Mesothelial cell of epicardium (in vitro differentiated cells): ENCODE results near the gene CARS1. TPM values are rescaled to one million over a fixed set of nuclear protein-coding genes. Genes with fewer than 3 reads are reported as not detected.

Source experiments
- DNase-seq, 2 experiments: peaks; one replicate each; pipeline ENCODE4 v3.0.0; 2021; ENCODE audit warnings: low spot score in 2 of 2; ENCODE audit not compliant: unreplicated experiment in 2 of 2
- H3K27ac Mint-ChIP-seq: 2 replicates; pipeline ENCODE4 v1.8.0; 2021; ENCODE audit warnings: mixed read lengths
- H3K27me3 Mint-ChIP-seq: 2 replicates; pipeline ENCODE4 v1.8.0; 2021; ENCODE audit warnings: low read depth, mixed read lengths
- H3K36me3 Mint-ChIP-seq: 2 replicates; pipeline ENCODE4 v1.8.0; 2021; ENCODE audit warnings: mixed read lengths
- H3K4me1 Mint-ChIP-seq: 2 replicates; pipeline ENCODE4 v1.8.0; 2021; ENCODE audit warnings: mixed read lengths
- H3K4me3 Mint-ChIP-seq: 2 replicates; pipeline ENCODE4 v1.8.0; 2021; ENCODE audit warnings: mild to moderate bottlenecking, moderate library complexity, mixed read lengths
- H3K9me3 Mint-ChIP-seq: 2 replicates; pipeline ENCODE4 v1.8.0; 2021; ENCODE audit warnings: mixed read lengths
- CTCF ChIP-seq: fragments of 200-600 bp; sonication (generic); IDR thresholded peaks from one replicate; pipeline ENCODE4 v1.5.0; 2021; ENCODE audit warnings: antibody characterized with exemption; ENCODE audit not compliant: unreplicated experiment
- total RNA-seq: library from RNA; stranded (reverse); gene quantifications from 3 replicates; pipeline ENCODE4 v1.2.1, GENCODE V29; 2021

CARS1 gene
- total RNA-seq, 1 donor from 2014 or later = 32.7 TPM

GRCh38 chr11:3036419-3036818, 20.8 kb downstream of the CARS1 start:
- peaks cover 13% of the 10 kb centered on the region for H3K36me3 Mint-ChIP-seq
- no peak for TF ChIP-seq CTCF

GRCh38 chr11:3035333-3035732, 21.9 kb downstream of the CARS1 start:
- Mint-ChIP-seq H3K4me3 (no peak overlapping the region), H3K27ac (no peak overlapping the region), H3K36me3 (peaks cover 10% of the 10 kb centered on the region), H3K9me3 (no peaks in the 10 kb centered on the region), H3K27me3 (no peaks in the 10 kb centered on the region), H3K4me1 (no peaks in the 10 kb centered on the region)
- TF ChIP-seq CTCF = no peak
- no peak for DNase-seq

More at GRCh38 chr11:3036419-3036818, 20.8 kb downstream of the CARS1 start:
- no peak overlapping the region for H3K27ac Mint-ChIP-seq
- no peak overlapping the region for H3K4me3 Mint-ChIP-seq
- no peaks in the 10 kb centered on the region for H3K27me3 Mint-ChIP-seq
- no peaks in the 10 kb centered on the region for H3K4me1 Mint-ChIP-seq
- no peak for DNase-seq
- no peaks in the 10 kb centered on the region for H3K9me3 Mint-ChIP-seq

- Mint-ChIP-seq H3K4me3 (no peak overlapping the region), H3K27me3 (no peaks in the 10 kb centered on the region), H3K27ac (no peak overlapping the region), H3K9me3 (no peaks in the 10 kb centered on the region), H3K4me1 (no peaks in the 10 kb centered on the region), H3K36me3 (peaks cover 24% of the 10 kb centered on the region)
- DNase-seq = no peak
- TF ChIP-seq CTCF = no peak
Measured at GRCh38 chr11:3030289-3031070, 26.7 kb downstream of the CARS1 start.

GRCh38 chr11:3028813-3029212, 28.4 kb downstream of the CARS1 start:
- DNase-seq = no peak
- Mint-ChIP-seq H3K27me3 (no peaks in the 10 kb centered on the region), H3K36me3 (peaks cover 24% of the 10 kb centered on the region), H3K9me3 (no peaks in the 10 kb centered on the region), H3K27ac (no peak overlapping the region), H3K4me1 (no peaks in the 10 kb centered on the region), H3K4me3 (no peak overlapping the region)
- no peak for TF ChIP-seq CTCF

- H3K4me3 Mint-ChIP-seq = no peak overlapping the region
Measured at GRCh38 chr11:3026803-3027202, 30.4 kb downstream of the CARS1 start.

More at GRCh38 chr11:3026803-3027202, 30.4 kb downstream of the CARS1 start:
- H3K4me1 Mint-ChIP-seq = no peaks in the 10 kb centered on the region
- H3K36me3 Mint-ChIP-seq = peaks cover 23% of the 10 kb centered on the region
- no peaks in the 10 kb centered on the region for H3K9me3 Mint-ChIP-seq
- TF ChIP-seq CTCF = no peak
- H3K27ac Mint-ChIP-seq = no peak overlapping the region
- no peak for DNase-seq
- no peaks in the 10 kb centered on the region for H3K27me3 Mint-ChIP-seq
